ENCODE data around the gene MUC6.

MUC6 gene

GRCh38 chr11:1030556-1030955 lies 6.0 kb downstream of the MUC6 start:
- Histone ChIP-seq H3K4me1 (ENCODE audit: control insufficient read depth, insufficient read depth, low read length) (no peaks in the 10 kb centered on the region), H3K36me3 (ENCODE audit: control insufficient read depth, insufficient read depth, low read length, severe bottlenecking) (no peaks in the 10 kb centered on the region), H3K27me3 (replicated peaks; ENCODE audit: control insufficient read depth, insufficient read depth, low read length) (peaks cover 12% of the 10 kb centered on the region), H3K9ac (ENCODE audit: low read length) (no peak overlapping the region), H3K9me3 (ENCODE audit: control insufficient read depth, low read length) (no peaks in the 10 kb centered on the region), H3K4me3 (ENCODE audit: low read length) (no peak overlapping the region)
- DNase-seq (ENCODE audit: low read depth): no peak

GRCh38 chr11:1030086-1030485 lies 6.4 kb downstream of the MUC6 start:
- H3K9ac ChIP-seq (ENCODE audit: low read length): no peak overlapping the region
- H3K36me3 ChIP-seq (ENCODE audit: control insufficient read depth, insufficient read depth, low read length, severe bottlenecking): no peaks in the 10 kb centered on the region
- no peaks in the 10 kb centered on the region for H3K4me1 ChIP-seq (ENCODE audit: control insufficient read depth, insufficient read depth, low read length)
- no peak for DNase-seq (ENCODE audit: low read depth)
- no peaks in the 10 kb centered on the region for H3K9me3 ChIP-seq (ENCODE audit: control insufficient read depth, low read length)
- no peak overlapping the region for H3K4me3 ChIP-seq (ENCODE audit: low read length)
- H3K27me3 ChIP-seq (replicated peaks; ENCODE audit: control insufficient read depth, insufficient read depth, low read length): peaks cover 12% of the 10 kb centered on the region

- Histone ChIP-seq H3K9me3 (ENCODE audit: control insufficient read depth, low read length) (no peaks in the 10 kb centered on the region), H3K27me3 (replicated peaks; ENCODE audit: control insufficient read depth, insufficient read depth, low read length) (peaks cover 12% of the 10 kb centered on the region), H3K4me1 (ENCODE audit: control insufficient read depth, insufficient read depth, low read length) (no peaks in the 10 kb centered on the region), H3K9ac (ENCODE audit: low read length) (no peak overlapping the region), H3K36me3 (ENCODE audit: control insufficient read depth, insufficient read depth, low read length, severe bottlenecking) (no peaks in the 10 kb centered on the region), H3K4me3 (ENCODE audit: low read length) (no peak overlapping the region)
- DNase-seq (ENCODE audit: low read depth): no peak
Observed at GRCh38 chr11:1029654-1030053, 6.9 kb downstream of the MUC6 start.

GRCh38 chr11:1029051-1029450 lies 7.5 kb downstream of the MUC6 start:
- H3K27me3 ChIP-seq (replicated peaks; ENCODE audit: control insufficient read depth, insufficient read depth, low read length): peaks cover 11% of the 10 kb centered on the region
- H3K9me3 ChIP-seq (ENCODE audit: control insufficient read depth, low read length): no peaks in the 10 kb centered on the region
- no peak for DNase-seq (ENCODE audit: low read depth)
- H3K36me3 ChIP-seq (ENCODE audit: control insufficient read depth, insufficient read depth, low read length, severe bottlenecking): no peaks in the 10 kb centered on the region
- H3K4me1 ChIP-seq (ENCODE audit: control insufficient read depth, insufficient read depth, low read length): no peaks in the 10 kb centered on the region
- no peak overlapping the region for H3K4me3 ChIP-seq (ENCODE audit: low read length)
- H3K9ac ChIP-seq (ENCODE audit: low read length): no peak overlapping the region

GRCh38 chr11:1028616-1029015 lies 7.9 kb downstream of the MUC6 start:
- no peaks in the 10 kb centered on the region for H3K4me1 ChIP-seq (ENCODE audit: control insufficient read depth, insufficient read depth, low read length)

GRCh38 chr11:1028291-1028540 lies 8.3 kb downstream of the MUC6 start:
- H3K4me1 ChIP-seq (ENCODE audit: control insufficient read depth, insufficient read depth, low read length): no peaks in the 10 kb centered on the region
- no peak for DNase-seq (ENCODE audit: low read depth)
- H3K9me3 ChIP-seq (ENCODE audit: control insufficient read depth, low read length): no peaks in the 10 kb centered on the region
- peaks cover 6% of the 10 kb centered on the region for H3K27me3 ChIP-seq (replicated peaks; ENCODE audit: control insufficient read depth, insufficient read depth, low read length)
- no peaks in the 10 kb centered on the region for H3K36me3 ChIP-seq (ENCODE audit: control insufficient read depth, insufficient read depth, low read length, severe bottlenecking)
- H3K4me3 ChIP-seq (ENCODE audit: low read length): no peak overlapping the region
- H3K9ac ChIP-seq (ENCODE audit: low read length): no peak overlapping the region

More at GRCh38 chr11:1028616-1029015, 7.9 kb downstream of the MUC6 start:
- DNase-seq (ENCODE audit: low read depth): no peak
- Histone ChIP-seq H3K9me3 (ENCODE audit: control insufficient read depth, low read length) (no peaks in the 10 kb centered on the region), H3K36me3 (ENCODE audit: control insufficient read depth, insufficient read depth, low read length, severe bottlenecking) (no peaks in the 10 kb centered on the region), H3K4me3 (ENCODE audit: low read length) (no peak overlapping the region), H3K9ac (ENCODE audit: low read length) (no peak overlapping the region), H3K27me3 (replicated peaks; ENCODE audit: control insufficient read depth, insufficient read depth, low read length) (peaks cover 6% of the 10 kb centered on the region)

GRCh38 chr11:1027483-1028290 lies 8.8 kb downstream of the MUC6 start:
- no peak for DNase-seq (ENCODE audit: low read depth)
- no peak overlapping the region for H3K4me3 ChIP-seq (ENCODE audit: low read length)
- H3K9me3 ChIP-seq (ENCODE audit: control insufficient read depth, low read length): no peaks in the 10 kb centered on the region
- no peaks in the 10 kb centered on the region for H3K36me3 ChIP-seq (ENCODE audit: control insufficient read depth, insufficient read depth, low read length, severe bottlenecking)
- H3K9ac ChIP-seq (ENCODE audit: low read length): no peak overlapping the region
- H3K4me1 ChIP-seq (ENCODE audit: control insufficient read depth, insufficient read depth, low read length): no peaks in the 10 kb centered on the region
- H3K27me3 ChIP-seq (replicated peaks; ENCODE audit: control insufficient read depth, insufficient read depth, low read length): peaks cover 3% of the 10 kb centered on the region

- H3K27me3 ChIP-seq (replicated peaks; ENCODE audit: control insufficient read depth, insufficient read depth, low read length): no peaks in the 10 kb centered on the region
- no peak overlapping the region for H3K9ac ChIP-seq (ENCODE audit: low read length)
- no peaks in the 10 kb centered on the region for H3K9me3 ChIP-seq (ENCODE audit: control insufficient read depth, low read length)
- no peak overlapping the region for H3K4me3 ChIP-seq (ENCODE audit: low read length)
- no peaks in the 10 kb centered on the region for H3K36me3 ChIP-seq (ENCODE audit: control insufficient read depth, insufficient read depth, low read length, severe bottlenecking)
- DNase-seq (ENCODE audit: low read depth): no peak
- H3K4me1 ChIP-seq (ENCODE audit: control insufficient read depth, insufficient read depth, low read length): no peaks in the 10 kb centered on the region
Observed at GRCh38 chr11:1026641-1027482, 9.7 kb downstream of the MUC6 start.

GRCh38 chr11:1026163-1026450 lies 10.4 kb downstream of the MUC6 start:
- Histone ChIP-seq H3K9me3 (ENCODE audit: control insufficient read depth, low read length) (no peaks in the 10 kb centered on the region), H3K9ac (ENCODE audit: low read length) (no peak overlapping the region), H3K27me3 (replicated peaks; ENCODE audit: control insufficient read depth, insufficient read depth, low read length) (no peaks in the 10 kb centered on the region), H3K4me1 (ENCODE audit: control insufficient read depth, insufficient read depth, low read length) (no peaks in the 10 kb centered on the region), H3K4me3 (ENCODE audit: low read length) (no peak overlapping the region), H3K36me3 (ENCODE audit: control insufficient read depth, insufficient read depth, low read length, severe bottlenecking) (no peaks in the 10 kb centered on the region)
- DNase-seq (ENCODE audit: low read depth): no peak

GRCh38 chr11:1025410-1026162 lies 10.9 kb downstream of the MUC6 start:
- Histone ChIP-seq H3K4me1 (ENCODE audit: control insufficient read depth, insufficient read depth, low read length) (no peaks in the 10 kb centered on the region), H3K9ac (ENCODE audit: low read length) (no peak overlapping the region), H3K27me3 (replicated peaks; ENCODE audit: control insufficient read depth, insufficient read depth, low read length) (no peaks in the 10 kb centered on the region), H3K4me3 (ENCODE audit: low read length) (no peak overlapping the region), H3K36me3 (ENCODE audit: control insufficient read depth, insufficient read depth, low read length, severe bottlenecking) (no peaks in the 10 kb centered on the region), H3K9me3 (ENCODE audit: control insufficient read depth, low read length) (no peaks in the 10 kb centered on the region)
- no peak for DNase-seq (ENCODE audit: low read depth)

GRCh38 chr11:1024597-1025409 lies 11.7 kb downstream of the MUC6 start:
- Histone ChIP-seq H3K4me3 (ENCODE audit: low read length) (no peak overlapping the region), H3K4me1 (ENCODE audit: control insufficient read depth, insufficient read depth, low read length) (no peaks in the 10 kb centered on the region), H3K36me3 (ENCODE audit: control insufficient read depth, insufficient read depth, low read length, severe bottlenecking) (no peaks in the 10 kb centered on the region), H3K9ac (ENCODE audit: low read length) (no peak overlapping the region), H3K9me3 (ENCODE audit: control insufficient read depth, low read length) (no peaks in the 10 kb centered on the region), H3K27me3 (replicated peaks; ENCODE audit: control insufficient read depth, insufficient read depth, low read length) (no peaks in the 10 kb centered on the region)
- no peak for DNase-seq (ENCODE audit: low read depth)

All from adipocyte (in vitro differentiated cells).